Colon (tissue), 2 donors: Measurements from ENCODE around the gene TWIST2.

Experiments used
- FAIRE-seq: peaks from 2 replicates; lab custom pipeline; 2012; peaks lifted over from hg19 to GRCh38; lab: Jason Lieb, UNC
- donor health status: control.
- donor health status: control.

Gene TWIST2

GRCh38 chr2:238872628-238873380 lies 24.9 kb downstream of the TWIST2 start:
- no peak for FAIRE-seq

DNA sequence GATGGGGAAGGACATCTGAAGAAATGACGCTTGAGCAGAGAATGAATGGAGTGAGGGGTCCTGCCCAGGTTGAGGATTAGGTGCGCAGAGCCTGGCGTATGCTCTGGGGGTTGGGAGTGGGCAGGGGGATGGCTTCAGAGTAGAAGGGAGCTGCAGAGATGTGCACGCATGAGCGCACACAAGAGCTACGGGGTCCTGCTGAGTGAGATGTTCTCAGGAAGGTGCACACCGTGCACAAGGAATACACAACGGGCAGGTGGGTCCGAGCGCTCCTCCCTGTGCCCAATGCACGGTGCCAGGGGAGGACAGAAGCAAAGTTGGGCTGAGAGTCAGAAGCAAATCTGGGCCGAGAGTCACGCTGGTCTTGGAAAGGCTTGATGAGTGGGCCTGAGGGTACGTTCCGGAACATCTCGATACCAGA lies 25.5 kb downstream of the TWIST2 start:
- FAIRE-seq = no peak

DNA sequence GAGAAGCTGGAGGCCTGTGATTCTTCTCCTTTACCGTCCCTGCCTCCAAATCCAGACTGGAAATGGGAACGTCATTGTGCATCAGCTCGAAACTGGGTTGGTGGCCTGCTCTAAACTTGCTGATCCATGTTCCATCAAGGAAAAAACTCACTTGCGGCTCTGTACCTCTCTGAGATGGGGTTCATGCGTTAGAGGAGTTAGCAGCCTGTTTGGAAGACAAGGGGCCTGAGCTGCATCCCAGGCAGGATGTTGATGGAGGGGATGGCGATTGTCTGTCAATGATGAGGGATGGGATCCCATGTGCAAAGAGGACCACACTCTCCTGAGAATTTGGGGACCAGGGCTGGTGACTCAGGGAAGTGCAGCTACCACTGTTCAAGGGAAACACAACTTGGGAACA lies 26.0 kb downstream of the TWIST2 start:
- FAIRE-seq = no peak

- no peak for FAIRE-seq
These were observed 26.6 kb downstream of the TWIST2 start for GRCh38 chr2:238874330-238875050.

DNA sequence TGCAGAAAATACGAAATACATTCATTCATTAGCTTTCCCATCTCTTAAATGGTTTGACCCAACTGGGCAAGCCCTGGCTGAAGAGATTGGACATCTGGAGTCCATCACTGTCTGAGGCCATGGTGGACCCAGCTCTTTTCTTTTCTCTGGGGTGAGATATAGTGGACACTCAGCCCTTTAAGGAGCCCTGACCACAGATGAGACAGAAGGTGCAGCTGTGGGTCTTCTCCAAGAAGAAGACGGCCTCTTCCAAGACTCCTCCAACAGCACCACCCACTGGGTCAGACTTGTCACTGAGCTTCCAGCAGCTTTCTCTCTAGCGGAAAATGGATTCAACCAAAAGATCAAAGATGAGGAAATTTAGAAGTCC lies 27.2 kb downstream of the TWIST2 start:
- FAIRE-seq = no peak

GRCh38 chr2:238875471-238876231 lies 27.8 kb downstream of the TWIST2 start:
- FAIRE-seq = no peak

DNA sequence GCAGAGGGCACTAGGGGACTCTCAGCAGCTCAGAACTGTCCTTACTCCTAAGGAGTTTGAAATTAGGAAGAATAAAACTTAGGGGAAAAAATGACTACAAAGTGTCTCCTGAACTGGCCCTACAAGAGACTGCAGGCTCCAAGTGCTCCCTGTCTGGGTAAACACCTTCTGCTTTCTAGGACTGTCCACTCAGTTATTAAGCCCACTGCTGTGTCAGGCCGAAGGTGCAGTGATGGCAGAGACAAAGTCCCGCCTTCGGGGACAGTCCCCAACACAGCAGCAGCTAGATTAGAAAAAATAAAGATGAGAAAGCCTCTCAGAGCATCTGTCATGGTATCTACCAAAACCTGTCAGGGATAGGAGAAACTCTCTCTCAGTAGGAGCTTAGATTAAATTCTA lies 28.3 kb downstream of the TWIST2 start:
- no peak for FAIRE-seq

- no peak for FAIRE-seq
These were observed 30.3 kb downstream of the TWIST2 start for GRCh38 chr2:238878051-238878735.

DNA sequence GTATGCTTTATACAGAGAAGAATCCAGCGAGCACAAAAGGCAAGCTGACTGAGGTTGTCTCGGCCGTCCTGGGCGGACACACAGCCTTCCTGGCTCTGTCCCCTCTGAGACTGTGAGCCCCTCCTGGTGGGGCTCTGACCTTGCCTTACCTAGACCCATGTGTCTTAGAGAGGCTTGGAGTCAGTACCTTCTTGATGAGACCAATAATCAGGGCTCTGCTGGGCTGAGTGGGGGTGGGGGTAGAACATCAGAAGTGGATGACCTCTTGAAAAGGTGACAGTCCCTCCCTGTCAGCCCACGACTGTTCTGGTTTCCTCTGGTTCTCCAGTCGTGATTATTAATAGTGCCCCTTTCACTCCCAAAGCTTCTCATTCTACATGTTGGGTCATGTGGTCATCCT lies 31.2 kb downstream of the TWIST2 start:
- no peak for FAIRE-seq

GRCh38 chr2:238879621-238880377 lies 31.9 kb downstream of the TWIST2 start:
- FAIRE-seq = no peak

DNA sequence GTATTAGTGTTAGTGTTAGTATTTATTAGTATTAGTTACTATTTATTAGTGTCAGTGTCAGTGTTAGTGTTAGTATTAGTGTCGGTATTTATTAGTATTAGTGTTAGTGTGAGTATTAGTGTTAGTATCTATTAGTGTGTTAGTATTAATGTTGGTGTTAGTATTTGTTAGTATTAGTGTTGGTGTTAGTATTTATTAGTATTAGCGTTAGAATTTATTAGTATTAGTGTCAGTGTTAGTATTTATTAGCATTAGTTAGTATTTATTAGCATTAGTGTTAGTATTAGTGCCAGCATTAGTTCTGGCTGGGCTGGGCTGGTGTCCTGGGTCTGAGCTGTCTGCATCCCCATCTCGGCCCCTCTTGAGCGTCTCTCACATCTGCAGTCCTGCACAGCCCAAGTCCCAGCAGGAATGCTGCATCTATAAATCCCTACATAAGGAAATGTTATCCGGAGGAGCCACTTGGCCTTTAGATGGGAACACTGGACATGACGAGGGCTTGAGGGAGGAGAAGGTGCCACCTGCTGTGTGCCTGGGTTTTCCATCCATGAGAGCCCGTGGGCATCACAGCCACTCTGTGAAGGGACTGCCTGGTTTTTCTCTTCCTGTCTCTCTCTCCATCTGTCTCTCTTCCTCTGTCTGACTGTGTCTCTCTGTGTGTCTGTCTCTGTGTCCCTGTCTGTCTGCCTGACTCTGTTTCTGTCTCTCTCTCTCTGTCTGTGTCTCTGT lies 33.6 kb downstream of the TWIST2 start:
- FAIRE-seq = no peak

DNA sequence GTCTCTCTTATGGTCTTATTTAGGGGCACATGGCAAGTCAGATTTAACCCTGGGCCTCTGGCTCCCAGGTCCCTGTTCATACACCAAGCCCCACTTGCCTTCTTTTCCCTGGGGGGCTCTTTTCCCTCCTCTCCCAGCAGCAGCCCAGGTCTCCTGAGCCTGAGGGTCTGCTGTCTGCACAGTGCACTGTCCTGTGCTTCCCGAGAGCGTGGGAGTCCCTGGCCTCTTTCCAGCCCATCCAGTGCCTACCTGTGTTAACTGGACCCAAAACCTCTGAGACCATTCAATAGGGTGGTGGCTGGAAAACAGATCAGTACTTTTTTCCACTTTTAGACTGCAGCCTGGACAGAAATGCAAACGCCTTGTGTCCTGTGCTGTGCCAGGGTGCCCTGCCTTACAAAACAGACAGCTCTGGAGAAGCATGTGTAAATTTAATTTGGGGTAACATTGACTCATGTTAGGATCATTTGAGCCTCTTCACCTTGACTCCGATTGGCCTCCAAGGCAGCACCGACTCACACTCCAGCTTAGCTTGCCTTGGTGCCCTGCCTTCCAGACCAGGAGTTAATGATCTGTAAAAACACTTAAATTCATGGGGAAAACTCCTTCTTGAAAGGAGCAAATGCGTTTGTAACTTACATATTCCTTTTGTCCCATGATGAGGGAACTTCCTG lies 34.3 kb downstream of the TWIST2 start:
- FAIRE-seq = no peak

- FAIRE-seq = no peak
These were observed 35.6 kb downstream of the TWIST2 start for GRCh38 chr2:238883421-238883901.

GRCh38 chr2:238884122-238884811 lies 36.4 kb downstream of the TWIST2 start:
- no peak for FAIRE-seq

GRCh38 chr2:238884812-238885408 lies 37.0 kb downstream of the TWIST2 start:
- no peak for FAIRE-seq

DNA sequence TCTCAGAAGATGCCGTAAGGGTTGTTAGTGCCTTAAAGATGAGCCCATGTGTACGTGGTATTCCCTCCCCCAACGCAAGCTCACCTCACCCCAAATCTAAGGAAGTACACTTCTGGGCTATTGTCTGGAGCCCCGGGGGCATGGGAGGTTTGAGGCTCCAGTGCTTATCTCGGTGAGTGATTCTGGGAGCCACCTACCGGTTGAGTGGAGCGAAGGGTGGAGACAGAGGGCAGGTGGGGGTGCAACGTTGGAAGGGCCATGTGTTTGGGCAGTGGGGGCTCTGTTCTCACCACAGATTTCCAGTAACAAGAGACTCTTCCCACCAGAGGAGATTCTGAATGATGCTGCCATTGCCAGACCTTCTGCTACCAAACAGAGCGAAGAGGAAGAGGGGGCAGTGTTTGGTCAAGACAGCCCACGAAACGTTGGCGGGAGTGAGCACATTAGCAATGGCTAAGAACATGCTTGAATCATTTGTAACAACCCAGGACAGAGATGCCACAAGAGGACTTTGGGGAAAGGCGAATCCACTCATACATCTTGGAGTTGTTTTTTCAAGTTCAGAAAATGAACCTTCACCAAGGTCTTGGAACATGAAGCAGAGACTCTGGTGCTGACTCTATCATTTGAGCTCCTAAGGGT lies 38.7 kb downstream of the TWIST2 start:
- no peak for FAIRE-seq

GRCh38 chr2:238887616-238888015 lies 39.7 kb downstream of the TWIST2 start:
- FAIRE-seq = no peak

GRCh38 chr2:238888781-238889180 lies 40.9 kb downstream of the TWIST2 start:
- no peak for FAIRE-seq

GRCh38 chr2:238890131-238890530 lies 42.2 kb downstream of the TWIST2 start:
- no peak for FAIRE-seq
